H9 (cell line): ENCODE results near the gene PLCG1. TPM values are rescaled to one million over a fixed set of nuclear protein-coding genes. Genes with fewer than 3 reads are reported as not detected.

Experiments
- DNase-seq: peaks from one replicate; pipeline ENCODE4 v3.0.0-alpha.2; 2017
- H2AFZ ChIP-seq: one replicate; pipeline ENCODE4 v1.6.1; 2013; ENCODE audit warnings: mild to moderate bottlenecking, low read length, control low read depth, moderate library complexity
- H2AK5ac ChIP-seq: 2 replicates; pipeline ENCODE4 v1.6.1; 2013; ENCODE audit warnings: low read length, control low read depth, mixed read lengths; ENCODE audit not compliant: insufficient read length
- H2BK120ac ChIP-seq: one replicate; pipeline ENCODE4 v1.6.1; 2013; ENCODE audit warnings: low read depth, mild to moderate bottlenecking, low read length, control low read depth, inconsistent platforms; ENCODE audit not compliant: poor library complexity, severe bottlenecking
- H2BK12ac ChIP-seq: 2 replicates; pipeline ENCODE4 v1.6.1; 2013; ENCODE audit warnings: low read length, control low read depth, mixed read lengths, low read depth; ENCODE audit not compliant: insufficient read length
- H2BK15ac ChIP-seq: 2 replicates; pipeline ENCODE4 v1.6.1; 2013; ENCODE audit warnings: low read depth, low read length, control low read depth
- H2BK20ac ChIP-seq: one replicate; pipeline ENCODE4 v1.6.1; 2013; ENCODE audit warnings: low read depth, mild to moderate bottlenecking, low read length, control low read depth, inconsistent platforms; ENCODE audit not compliant: poor library complexity, severe bottlenecking
- H2BK5ac ChIP-seq: 2 replicates; pipeline ENCODE4 v1.6.1; 2013; ENCODE audit warnings: low read length, control low read depth, mixed read lengths; ENCODE audit not compliant: insufficient read length
- H3K14ac ChIP-seq: 2 replicates; pipeline ENCODE4 v1.6.1; 2013; ENCODE audit warnings: low read length, control low read depth; ENCODE audit not compliant: insufficient read depth
- H3K18ac ChIP-seq: 2 replicates; pipeline ENCODE4 v1.6.1; 2013; ENCODE audit warnings: low read depth, mild to moderate bottlenecking, mixed read lengths, low read length, control low read depth; ENCODE audit not compliant: insufficient read length
- H3K23ac ChIP-seq: 2 replicates; pipeline ENCODE4 v1.6.1; 2013; ENCODE audit warnings: low read length, control low read depth, mixed read lengths, low read depth; ENCODE audit not compliant: insufficient read length
- H3K23me2 ChIP-seq: 2 replicates; pipeline ENCODE4 v1.6.1; 2013; ENCODE audit warnings: low read depth, mild to moderate bottlenecking, mixed read lengths, low read length, control low read depth; ENCODE audit not compliant: insufficient read length, poor library complexity, severe bottlenecking
- H3K27ac ChIP-seq: 2 replicates; pipeline ENCODE4 v1.5.1; 2013; ENCODE audit warnings: low read length, control low read depth, mixed read lengths, low read depth; ENCODE audit not compliant: insufficient read length
- H3K27me3 ChIP-seq: 2 replicates; pipeline ENCODE4 v1.6.1; 2013; ENCODE audit warnings: low read length, control low read depth, inconsistent platforms; ENCODE audit not compliant: insufficient read depth
- H3K4ac ChIP-seq: 2 replicates; pipeline ENCODE4 v1.6.1; 2013; ENCODE audit warnings: low read depth, mild to moderate bottlenecking, control low read depth, inconsistent platforms, low read length, moderate library complexity
- H3K4me1 ChIP-seq: 2 replicates; pipeline ENCODE4 v1.6.1; 2013; ENCODE audit warnings: low read length, control low read depth, inconsistent platforms; ENCODE audit not compliant: insufficient read depth
- H3K4me2 ChIP-seq: 2 replicates; pipeline ENCODE4 v1.6.1; 2013; ENCODE audit warnings: low read length, control low read depth, mixed read lengths; ENCODE audit not compliant: insufficient read length, insufficient read depth
- H3K56ac ChIP-seq: 2 replicates; pipeline ENCODE4 v1.6.1; 2013; ENCODE audit warnings: low read depth, mild to moderate bottlenecking, mixed read lengths, low read length, control low read depth; ENCODE audit not compliant: insufficient read length
- H3K79me1 ChIP-seq: 2 replicates; pipeline ENCODE4 v1.6.1; 2013; ENCODE audit warnings: low read depth, mild to moderate bottlenecking, moderate library complexity, low read length, control low read depth, inconsistent platforms; ENCODE audit not compliant: insufficient read depth, poor library complexity, severe bottlenecking
- H3K79me2 ChIP-seq: 2 replicates; pipeline ENCODE4 v1.6.1; 2013; ENCODE audit warnings: low read length, control low read depth, inconsistent platforms; ENCODE audit not compliant: insufficient read depth
- H3K9ac ChIP-seq: 2 replicates; pipeline ENCODE4 v1.6.1; 2013; ENCODE audit warnings: low read length, control low read depth, mixed read lengths; ENCODE audit not compliant: insufficient read length; ENCODE audit errors: extremely low read depth
- H3K9me3 ChIP-seq: one replicate; pipeline ENCODE4 v1.6.1; 2013; ENCODE audit warnings: low read depth, low read length, inconsistent platforms; ENCODE audit not compliant: control insufficient read depth
- H3T11ph ChIP-seq: one replicate; pipeline ENCODE4 v1.6.1; 2013; ENCODE audit warnings: mild to moderate bottlenecking, low read length, control low read depth, inconsistent platforms
- H4K20me1 ChIP-seq: one replicate; pipeline ENCODE4 v1.6.1; 2013; ENCODE audit not compliant: control insufficient read depth, insufficient read length, insufficient read depth
- H4K5ac ChIP-seq: 2 replicates; pipeline ENCODE4 v1.6.1; 2013; ENCODE audit warnings: low read depth, mild to moderate bottlenecking, mixed read lengths, low read length, control low read depth; ENCODE audit not compliant: insufficient read length
- H4K8ac ChIP-seq: replicated peaks from 2 replicates; pipeline ENCODE4 v1.6.1; 2013; ENCODE audit warnings: low read length, control low read depth, mixed read lengths, low read depth; ENCODE audit not compliant: insufficient read length
- H4K91ac ChIP-seq: 2 replicates; pipeline ENCODE4 v1.6.1; 2013; ENCODE audit warnings: low read depth, mild to moderate bottlenecking, moderate library complexity, mixed read lengths, low read length, control low read depth; ENCODE audit not compliant: insufficient read length
- H3K27ac Mint-ChIP-seq, 3 experiments: 2 replicates in 2 of 3; 3 replicates in 1 of 3; pipeline ENCODE4 v1.8.0; 2020 to 2021; ENCODE audit warnings: mixed read lengths in 3 of 3, mild to moderate bottlenecking in 1 of 3, moderate library complexity in 1 of 3
- H3K27me3 Mint-ChIP-seq: 2 replicates; pipeline ENCODE4 v1.8.0; 2021; ENCODE audit warnings: low read depth, mild to moderate bottlenecking, moderate library complexity, mixed read lengths
- H3K36me3 Mint-ChIP-seq, 3 experiments: 2 replicates in 2 of 3; 3 replicates in 1 of 3; pipeline ENCODE4 v1.8.0; 2020 to 2021; ENCODE audit warnings: low read depth in 3 of 3, mixed read lengths in 3 of 3; ENCODE audit not compliant: insufficient read depth in 1 of 3
- H3K4me1 Mint-ChIP-seq, 2 experiments: 2 replicates each; pipeline ENCODE4 v1.8.0; 2020; ENCODE audit warnings: mixed read lengths in 2 of 2
- H3K4me3 Mint-ChIP-seq, 2 experiments: 2 replicates in 1 of 2; 3 replicates in 1 of 2; pipeline ENCODE4 v1.8.0; 2020 to 2021; ENCODE audit warnings: mild to moderate bottlenecking in 2 of 2, mixed read lengths in 2 of 2, moderate library complexity in 1 of 2
- H3K9me3 Mint-ChIP-seq, 2 experiments: 2 replicates in 1 of 2; 3 replicates in 1 of 2; pipeline ENCODE4 v1.8.0; 2020; ENCODE audit warnings: mild to moderate bottlenecking in 2 of 2, mixed read lengths in 2 of 2, moderate library complexity in 1 of 2
- CTCF ChIP-seq: fragments of 200-600 bp; sonication (generic); conservative IDR thresholded peaks from 3 replicates; pipeline ENCODE4 v1.8.0; 2021; ENCODE audit warnings: antibody characterized with exemption, mild to moderate bottlenecking
- WGBS: extraction: QIAGEN DNeasy Blood & Tissue Kit; methylation state at CpG from one replicate; pipeline ENCODE4 v1.1.7; 2013; ENCODE audit warnings: missing lambda C conversion rate, low lambda C conversion rate, mixed read lengths; ENCODE audit not compliant: insufficient read length; ENCODE audit errors: extremely low coverage; 5-methylcytosine and 5-hydroxymethylcytosine counted together
- total RNA-seq: library from RNA; stranded (reverse); gene quantifications from 2 replicates; pipeline ENCODE4 v1.2.1, GENCODE V29; 2021

Gene PLCG1
- total RNA-seq, 1 experiment from 2014 or later, result 171 TPM

- Mint-ChIP-seq H3K27ac (peak overlapping the region in 1 of 3 experiments; percentile 49; a peak in 1 of 7 replicates), H3K4me3 (no peak overlapping the region), H3K4me1 (peaks cover 18 to 19% of the 10 kb centered on the region in 2 experiments), H3K36me3 (peaks cover 2 to 4% (median 3%) of the 10 kb centered on the region in 3 experiments; a peak in 6 of 7 replicates), H3K27me3 (peaks cover 10% of the 10 kb centered on the region), H3K9me3 (no peaks in the 10 kb centered on the region; a peak in 2 of 5 replicates)
- Histone ChIP-seq H4K5ac (no peak overlapping the region), H2AFZ (no peak overlapping the region), H3T11ph (no peak overlapping the region), H2BK5ac (no peak overlapping the region), H3K4me1 (peaks cover 5% of the 10 kb centered on the region; the same call in 1 of the 2 replicates), H3K4ac (no peak overlapping the region), H3K18ac (no peak overlapping the region), H3K4me2 (no peak overlapping the region), H2BK15ac (no peak overlapping the region), H4K8ac (no peak overlapping the region), H4K91ac (no peak overlapping the region), H2BK12ac (no peak overlapping the region), H3K23me2 (peaks cover 15% of the 10 kb centered on the region), H3K9ac (no peak overlapping the region), H3K9me3 (no peaks in the 10 kb centered on the region), H3K23ac (no peak overlapping the region), H3K79me1 (no peaks in the 10 kb centered on the region), H3K14ac (no peak overlapping the region), H2BK20ac (no peak overlapping the region), H4K20me1 (no peaks in the 10 kb centered on the region), H3K27ac (no peak overlapping the region), H2BK120ac (no peak overlapping the region), H2AK5ac (no peak overlapping the region), H3K56ac (no peak overlapping the region), H3K79me2 (peaks cover 7% of the 10 kb centered on the region; the same call in 1 of the 2 replicates), H3K27me3 (no peaks in the 10 kb centered on the region)
- TF ChIP-seq CTCF, result no peak
- no peak for DNase-seq
- WGBS, result no CpG with 5 or more reads among the region's 7 CpGs
Measured at GRCh38 chr20:41133709-41134361, 3.5 kb upstream of the PLCG1 start.
